ENCODE results near the gene ATP1B3.
"Not testable (repeated sequence)": the region's sequence is repeated elsewhere in the genome, so short reads cannot be mapped to it uniquely, and the experiment has no call there.

The ATP1B3 gene

DNA sequence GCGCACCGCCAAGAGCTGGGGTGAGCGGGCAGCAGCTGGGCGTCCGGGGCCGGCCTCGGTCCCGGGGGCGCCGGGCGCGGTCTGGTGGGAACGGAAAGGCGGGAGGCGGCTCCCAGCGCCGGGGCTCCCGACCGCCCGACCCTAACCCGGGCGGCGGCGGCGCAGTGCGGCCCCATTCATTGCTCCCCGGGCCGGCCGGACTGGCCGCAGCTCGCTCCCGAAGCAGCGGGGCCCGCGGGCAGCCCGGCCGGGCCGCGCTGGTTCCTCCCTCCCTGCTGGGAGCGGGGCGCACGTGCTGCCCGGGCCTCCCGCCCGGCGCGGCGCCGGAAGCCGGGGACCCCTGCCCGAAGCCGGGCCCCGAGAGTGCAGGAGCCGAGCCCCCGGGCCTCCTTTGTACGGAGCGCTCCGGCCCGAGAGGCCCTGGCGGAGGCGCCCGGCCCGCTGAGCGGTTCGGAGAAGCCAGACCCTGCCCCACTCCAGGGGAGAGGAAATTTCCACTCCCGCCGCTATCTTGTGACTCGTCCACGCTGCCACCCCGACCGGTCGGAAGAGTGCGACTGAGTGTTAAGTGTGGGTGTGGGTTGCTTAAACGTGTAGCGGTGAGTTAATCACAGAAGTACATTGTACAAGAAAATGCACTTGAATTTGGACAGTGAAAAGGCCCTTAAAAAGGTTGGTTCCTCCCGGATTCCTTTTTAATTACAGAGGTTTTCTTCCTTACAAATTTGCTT, 613 bp downstream of the ATP1B3 start:
- no peaks in the 10 kb centered on the region for H3K36me3 ChIP-seq (ENCODE audit: insufficient read depth, low read length)
- peaks cover 46% of the 10 kb centered on the region for H3K79me2 ChIP-seq (ENCODE audit: control insufficient read depth, insufficient read depth, low read length, unreplicated experiment)
- peaks cover 7% of the 10 kb centered on the region for H3K4me1 ChIP-seq (ENCODE audit: control insufficient read depth, insufficient read depth, low read length, unreplicated experiment)
- no peaks in the 10 kb centered on the region for H3K27me3 ChIP-seq (ENCODE audit: insufficient read depth, low read length)
- peak overlapping the region; percentile 99 for H3K27ac ChIP-seq (ENCODE audit: low read depth, low read length)
- peak overlapping the region; percentile 10 for H2AFZ ChIP-seq (ENCODE audit: low read length, unreplicated experiment)
- peak overlapping the region; percentile 99 for H3K4me3 ChIP-seq (ENCODE audit: low read depth, low read length)

DNA sequence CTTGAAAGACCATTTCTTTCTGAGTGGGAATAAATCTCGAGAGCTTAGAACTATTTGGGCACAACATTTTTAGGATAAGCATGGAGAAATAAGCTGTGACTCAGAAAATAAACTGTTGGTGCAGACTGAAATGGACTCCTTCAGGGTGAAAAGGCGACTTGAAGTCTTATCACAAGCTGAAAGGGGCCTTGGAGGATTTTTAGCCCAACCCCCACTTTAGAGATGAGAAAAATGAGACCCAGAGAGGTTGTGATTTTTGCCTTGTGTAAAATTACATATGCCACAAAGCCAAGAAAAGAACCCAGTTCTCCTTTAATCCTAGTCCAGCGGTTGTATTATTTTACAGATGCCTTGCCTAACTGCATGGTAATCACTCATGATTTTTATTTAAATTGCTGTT, 1.5 kb downstream of the ATP1B3 start:
- Histone ChIP-seq H3K36me3 (ENCODE audit: insufficient read depth, low read length) (no peaks in the 10 kb centered on the region), H3K79me2 (ENCODE audit: control insufficient read depth, insufficient read depth, low read length, unreplicated experiment) (peaks cover 54% of the 10 kb centered on the region), H3K4me1 (ENCODE audit: control insufficient read depth, insufficient read depth, low read length, unreplicated experiment) (peaks cover 7% of the 10 kb centered on the region), H3K27me3 (ENCODE audit: insufficient read depth, low read length) (no peaks in the 10 kb centered on the region), H3K4me3 (ENCODE audit: low read depth, low read length) (peak overlapping the region; percentile 99), H2AFZ (ENCODE audit: low read length, unreplicated experiment) (no peak overlapping the region), H3K27ac (ENCODE audit: low read depth, low read length) (peak overlapping the region; percentile 99)

DNA sequence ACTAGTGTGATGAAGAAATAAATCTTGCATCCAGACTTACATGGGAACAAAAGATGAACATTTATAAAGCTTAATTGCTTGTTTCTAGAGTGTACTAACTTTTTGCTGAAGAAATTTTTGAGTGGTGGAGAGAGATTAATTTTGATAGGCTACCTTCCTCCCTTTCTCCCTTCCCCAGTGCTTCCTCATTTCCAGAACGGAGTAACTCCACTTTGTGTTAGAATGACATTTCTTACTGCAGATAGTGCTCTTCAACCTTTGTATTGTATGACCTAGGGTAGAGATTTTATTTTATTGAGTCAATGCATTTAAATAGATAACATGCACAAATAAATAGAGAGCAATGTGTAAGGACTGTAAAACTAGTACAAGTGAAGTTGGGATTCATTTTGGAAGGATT, 1.9 kb downstream of the ATP1B3 start:
- Histone ChIP-seq H3K4me1 (ENCODE audit: control insufficient read depth, insufficient read depth, low read length, unreplicated experiment) (peaks cover 7% of the 10 kb centered on the region), H3K36me3 (ENCODE audit: insufficient read depth, low read length) (no peaks in the 10 kb centered on the region), H3K79me2 (ENCODE audit: control insufficient read depth, insufficient read depth, low read length, unreplicated experiment) (peaks cover 57% of the 10 kb centered on the region), H3K27ac (ENCODE audit: low read depth, low read length) (peak overlapping the region; percentile 99; the same call in 1 of the 2 replicates), H2AFZ (ENCODE audit: low read length, unreplicated experiment) (no peak overlapping the region), H3K27me3 (ENCODE audit: insufficient read depth, low read length) (no peaks in the 10 kb centered on the region), H3K4me3 (ENCODE audit: low read depth, low read length) (peak overlapping the region; percentile 99)

DNA sequence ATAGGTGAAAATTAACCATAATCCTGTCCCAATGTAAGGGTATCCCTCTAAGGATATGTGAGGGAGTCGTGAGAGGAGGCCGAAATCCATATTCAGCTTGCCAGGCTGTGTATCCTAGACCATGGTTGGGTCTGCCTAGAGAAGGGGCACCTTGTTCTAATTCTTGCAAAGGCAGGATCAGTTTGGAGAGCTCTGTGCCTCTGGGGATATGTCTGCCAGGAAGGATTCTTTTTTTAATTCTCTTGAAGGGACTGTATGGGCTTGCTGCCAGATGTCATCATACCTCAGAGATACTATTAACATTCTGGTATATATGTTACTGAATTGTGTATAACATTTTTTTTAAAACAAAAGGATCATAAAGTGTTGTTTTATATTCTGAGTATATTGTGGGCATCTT, 2.4 kb downstream of the ATP1B3 start:
- peaks cover 7% of the 10 kb centered on the region for H3K4me1 ChIP-seq (ENCODE audit: control insufficient read depth, insufficient read depth, low read length, unreplicated experiment)

DNA sequence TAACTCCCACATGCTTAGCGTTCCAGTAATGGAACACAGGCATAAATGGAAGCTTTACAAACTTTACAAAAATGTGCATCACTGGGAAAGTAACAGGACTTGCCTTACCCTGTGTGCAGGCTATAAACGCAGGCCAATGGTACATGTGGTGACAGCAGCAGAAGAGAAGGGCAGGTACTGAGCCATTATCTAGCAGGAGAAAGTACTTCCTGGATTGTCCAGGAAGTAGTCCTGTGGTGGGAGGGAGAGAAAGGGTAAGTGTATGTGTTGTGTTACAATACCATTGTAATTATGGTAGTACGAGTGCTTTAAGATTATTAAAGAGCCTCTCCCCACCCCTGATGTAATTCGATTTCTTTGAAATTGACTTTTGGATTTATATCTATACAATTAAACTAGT, 5.3 kb downstream of the ATP1B3 start:
- H2AFZ ChIP-seq (ENCODE audit: low read length, unreplicated experiment), result no peak overlapping the region
- no peak overlapping the region for H3K4me3 ChIP-seq (ENCODE audit: low read depth, low read length)
- H3K27ac ChIP-seq (ENCODE audit: low read depth, low read length), result no peak overlapping the region
- H3K79me2 ChIP-seq (ENCODE audit: control insufficient read depth, insufficient read depth, low read length, unreplicated experiment), result peaks cover 85% of the 10 kb centered on the region
- H3K27me3 ChIP-seq (ENCODE audit: insufficient read depth, low read length), result no peaks in the 10 kb centered on the region
- no peaks in the 10 kb centered on the region for H3K36me3 ChIP-seq (ENCODE audit: insufficient read depth, low read length)
- H3K4me1 ChIP-seq (ENCODE audit: control insufficient read depth, insufficient read depth, low read length, unreplicated experiment), result peaks cover 7% of the 10 kb centered on the region

More for the DNA sequence above, 2.4 kb downstream of the ATP1B3 start:
- Histone ChIP-seq H3K27ac (ENCODE audit: low read depth, low read length) (no peak overlapping the region), H3K79me2 (ENCODE audit: control insufficient read depth, insufficient read depth, low read length, unreplicated experiment) (peaks cover 61% of the 10 kb centered on the region), H3K36me3 (ENCODE audit: insufficient read depth, low read length) (no peaks in the 10 kb centered on the region), H3K4me3 (ENCODE audit: low read depth, low read length) (peak overlapping the region; percentile 99), H2AFZ (ENCODE audit: low read length, unreplicated experiment) (no peak overlapping the region), H3K27me3 (ENCODE audit: insufficient read depth, low read length) (no peaks in the 10 kb centered on the region)

DNA sequence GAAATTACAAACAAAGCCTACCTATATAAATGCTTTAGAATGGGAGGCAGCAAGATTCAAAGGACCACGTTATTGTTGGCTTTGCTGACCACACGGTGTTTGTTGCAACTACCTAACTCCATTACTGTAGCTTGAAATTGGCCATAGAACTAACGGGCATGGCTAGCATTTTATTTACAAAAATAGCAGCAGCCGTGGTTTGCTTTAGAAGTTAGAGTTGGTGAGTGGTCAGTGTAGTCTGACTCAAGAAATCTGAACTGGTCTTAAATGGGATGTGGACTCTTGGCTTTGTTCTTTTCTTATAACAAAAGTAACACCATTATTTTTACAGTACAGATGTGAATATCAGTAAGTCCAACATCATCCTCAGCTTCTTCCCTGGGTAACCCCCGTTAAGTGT, 10.6 kb downstream of the ATP1B3 start:
- Histone ChIP-seq H3K4me3 (ENCODE audit: low read depth, low read length) (no peak overlapping the region), H3K4me1 (ENCODE audit: control insufficient read depth, insufficient read depth, low read length, unreplicated experiment) (no peaks in the 10 kb centered on the region), H3K27me3 (ENCODE audit: insufficient read depth, low read length) (no peaks in the 10 kb centered on the region), H3K36me3 (ENCODE audit: insufficient read depth, low read length) (peaks cover 9% of the 10 kb centered on the region), H2AFZ (ENCODE audit: low read length, unreplicated experiment) (no peak overlapping the region), H3K27ac (ENCODE audit: low read depth, low read length) (no peak overlapping the region), H3K79me2 (ENCODE audit: control insufficient read depth, insufficient read depth, low read length, unreplicated experiment) (peaks cover 77% of the 10 kb centered on the region)

DNA sequence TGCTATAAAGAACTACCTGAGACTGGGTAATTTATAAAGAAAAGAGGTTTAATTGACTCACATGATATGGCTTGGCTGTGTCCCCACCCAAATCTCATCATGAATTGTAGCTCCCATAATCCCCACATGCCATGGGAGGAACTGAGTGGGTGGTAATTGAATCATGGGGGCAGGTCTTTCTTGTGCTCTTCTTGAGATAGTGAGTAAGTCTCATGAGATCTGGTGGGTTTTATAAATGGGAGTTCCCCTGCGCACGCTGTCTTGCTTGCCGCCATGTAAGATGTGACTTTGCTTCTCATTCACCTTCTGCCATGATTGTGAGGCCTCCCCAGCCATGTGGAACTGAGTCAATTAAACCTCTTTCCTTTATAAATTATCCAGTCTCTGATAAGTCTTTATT, 12.1 kb downstream of the ATP1B3 start:
- not testable (repeated sequence) for H3K36me3 ChIP-seq (ENCODE audit: insufficient read depth, low read length); H3K27ac ChIP-seq (ENCODE audit: low read depth, low read length); H3K27me3 ChIP-seq (ENCODE audit: insufficient read depth, low read length)

DNA sequence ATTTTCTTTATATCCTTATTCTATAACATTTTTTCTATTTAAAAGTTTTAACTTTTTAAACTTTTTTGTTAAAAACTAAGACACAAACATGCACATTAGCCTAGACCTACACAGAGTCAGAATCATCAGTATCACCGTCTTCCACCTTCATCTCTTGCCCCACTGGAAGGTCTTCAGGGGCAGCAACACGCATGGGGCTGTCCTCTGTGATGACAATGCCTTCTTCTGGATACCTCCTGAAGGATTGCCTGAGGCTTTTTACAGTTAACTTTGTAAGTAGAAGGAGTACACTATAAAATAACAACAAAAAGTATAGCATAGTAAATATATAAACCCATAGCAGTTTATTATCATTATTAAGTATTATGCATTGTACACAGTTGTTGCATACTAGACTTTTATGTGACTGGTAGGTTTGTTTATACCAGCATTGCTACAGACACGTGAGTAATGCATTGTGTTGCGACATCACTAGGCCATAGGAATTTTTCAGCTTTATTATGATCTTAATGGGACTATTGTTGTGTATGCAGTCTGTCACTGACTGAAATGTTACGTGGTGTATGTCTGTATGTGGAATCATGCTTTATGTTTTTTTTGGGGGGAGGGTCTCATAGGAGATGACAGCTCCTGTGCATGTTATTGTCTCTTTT, 18.2 kb downstream of the ATP1B3 start:
- Histone ChIP-seq H3K4me1 (ENCODE audit: control insufficient read depth, insufficient read depth, low read length, unreplicated experiment) (peaks cover 3% of the 10 kb centered on the region), H3K36me3 (ENCODE audit: insufficient read depth, low read length) (peaks cover 20% of the 10 kb centered on the region; the same call in 1 of the 2 replicates), H3K27me3 (ENCODE audit: insufficient read depth, low read length) (no peaks in the 10 kb centered on the region), H3K4me3 (ENCODE audit: low read depth, low read length) (no peak overlapping the region), H2AFZ (ENCODE audit: low read length, unreplicated experiment) (no peak overlapping the region), H3K27ac (ENCODE audit: low read depth, low read length) (0 out of 2 replicates have a peak overlapping the region, but pooled peaks have one; percentile 47), H3K79me2 (ENCODE audit: control insufficient read depth, insufficient read depth, low read length, unreplicated experiment) (peaks cover 65% of the 10 kb centered on the region)

More for the DNA sequence above, 12.1 kb downstream of the ATP1B3 start:
- not testable (repeated sequence) for H2AFZ ChIP-seq (ENCODE audit: low read length, unreplicated experiment); H3K4me3 ChIP-seq (ENCODE audit: low read depth, low read length); H3K4me1 ChIP-seq (ENCODE audit: control insufficient read depth, insufficient read depth, low read length, unreplicated experiment)
- peaks cover 78% of the 10 kb centered on the region for H3K79me2 ChIP-seq (ENCODE audit: control insufficient read depth, insufficient read depth, low read length, unreplicated experiment)

DNA sequence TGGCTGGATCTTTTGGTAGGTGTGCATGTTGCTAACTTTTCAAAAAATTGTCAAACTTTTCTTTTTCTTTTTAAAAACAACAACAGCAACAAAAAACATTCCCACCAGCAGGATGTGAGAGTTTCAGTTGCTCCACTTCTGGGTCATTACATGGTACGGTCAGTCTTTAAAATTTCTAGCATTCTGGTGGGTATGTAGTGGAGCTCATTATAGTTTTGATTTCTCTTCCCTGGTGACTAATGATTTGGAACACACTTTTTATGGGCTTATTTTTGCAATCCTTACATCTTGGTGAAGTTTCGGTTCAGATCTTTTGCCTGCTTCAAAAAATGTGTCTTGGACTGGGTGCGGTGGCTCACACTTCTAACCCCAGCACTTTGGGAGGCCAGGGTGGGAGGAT, 19.3 kb downstream of the ATP1B3 start:
- Histone ChIP-seq H3K79me2 (ENCODE audit: control insufficient read depth, insufficient read depth, low read length, unreplicated experiment) (peaks cover 73% of the 10 kb centered on the region), H3K27me3 (ENCODE audit: insufficient read depth, low read length) (no peaks in the 10 kb centered on the region), H3K4me3 (ENCODE audit: low read depth, low read length) (no peak overlapping the region), H3K4me1 (ENCODE audit: control insufficient read depth, insufficient read depth, low read length, unreplicated experiment) (peaks cover 3% of the 10 kb centered on the region), H3K27ac (ENCODE audit: low read depth, low read length) (no peak overlapping the region), H3K36me3 (ENCODE audit: insufficient read depth, low read length) (peaks cover 30% of the 10 kb centered on the region; the same call in 1 of the 2 replicates), H2AFZ (ENCODE audit: low read length, unreplicated experiment) (no peak overlapping the region)

DNA sequence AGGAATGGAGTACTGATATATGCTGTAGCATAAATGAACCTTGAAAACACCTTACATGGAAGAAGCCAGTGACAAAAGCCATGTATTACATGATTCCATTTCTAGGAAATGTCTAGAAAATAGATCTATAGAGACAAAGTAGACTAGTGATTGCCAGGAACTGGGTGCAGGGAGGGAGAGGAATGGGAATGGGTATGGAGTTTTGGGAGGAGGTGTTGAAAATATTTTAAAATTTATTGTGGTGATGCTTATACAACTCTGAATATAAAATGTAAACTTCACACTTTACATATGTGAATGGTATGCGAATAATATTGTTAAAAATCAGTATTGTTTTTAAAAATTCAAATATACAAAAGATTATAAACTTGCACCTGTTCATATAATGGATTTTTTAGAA, 22.5 kb downstream of the ATP1B3 start:
- peaks cover 3% of the 10 kb centered on the region for H3K4me1 ChIP-seq (ENCODE audit: control insufficient read depth, insufficient read depth, low read length, unreplicated experiment)
- no peaks in the 10 kb centered on the region for H3K27me3 ChIP-seq (ENCODE audit: insufficient read depth, low read length)
- H3K79me2 ChIP-seq (ENCODE audit: control insufficient read depth, insufficient read depth, low read length, unreplicated experiment), result peaks cover 53% of the 10 kb centered on the region
- no peak overlapping the region for H2AFZ ChIP-seq (ENCODE audit: low read length, unreplicated experiment)
- peaks cover 30% of the 10 kb centered on the region; the same call in 1 of the 2 replicates for H3K36me3 ChIP-seq (ENCODE audit: insufficient read depth, low read length)
- no peak overlapping the region for H3K4me3 ChIP-seq (ENCODE audit: low read depth, low read length)
- no peak overlapping the region for H3K27ac ChIP-seq (ENCODE audit: low read depth, low read length)

DNA sequence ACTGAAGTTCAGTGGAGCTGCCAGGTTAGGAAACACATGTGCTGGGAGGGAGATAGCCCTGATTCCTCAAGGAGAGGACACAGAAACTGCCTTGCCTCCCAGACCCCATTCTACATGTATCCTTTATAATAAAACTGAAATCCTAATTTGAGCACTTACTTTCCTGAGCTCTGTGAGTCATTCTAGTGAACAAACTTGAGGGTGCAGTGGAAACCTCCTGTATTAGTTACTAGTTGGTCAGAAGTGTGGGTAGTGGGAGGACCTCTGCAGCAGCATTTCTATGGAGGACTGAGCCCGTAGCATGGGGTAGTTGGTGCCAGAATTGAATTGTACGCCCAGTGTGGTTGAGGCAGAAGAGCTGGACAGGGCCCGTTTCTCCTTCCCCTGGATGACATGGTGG, 23.9 kb downstream of the ATP1B3 start:
- Histone ChIP-seq H2AFZ (ENCODE audit: low read length, unreplicated experiment) (no peak overlapping the region), H3K27me3 (ENCODE audit: insufficient read depth, low read length) (no peaks in the 10 kb centered on the region), H3K36me3 (ENCODE audit: insufficient read depth, low read length) (peaks cover 30% of the 10 kb centered on the region; the same call in 1 of the 2 replicates), H3K27ac (ENCODE audit: low read depth, low read length) (no peak overlapping the region), H3K4me1 (ENCODE audit: control insufficient read depth, insufficient read depth, low read length, unreplicated experiment) (no peaks in the 10 kb centered on the region), H3K4me3 (ENCODE audit: low read depth, low read length) (no peak overlapping the region), H3K79me2 (ENCODE audit: control insufficient read depth, insufficient read depth, low read length, unreplicated experiment) (peaks cover 51% of the 10 kb centered on the region)
